ENCODE measurements around the gene PTPA.

The PTPA gene

DNA sequence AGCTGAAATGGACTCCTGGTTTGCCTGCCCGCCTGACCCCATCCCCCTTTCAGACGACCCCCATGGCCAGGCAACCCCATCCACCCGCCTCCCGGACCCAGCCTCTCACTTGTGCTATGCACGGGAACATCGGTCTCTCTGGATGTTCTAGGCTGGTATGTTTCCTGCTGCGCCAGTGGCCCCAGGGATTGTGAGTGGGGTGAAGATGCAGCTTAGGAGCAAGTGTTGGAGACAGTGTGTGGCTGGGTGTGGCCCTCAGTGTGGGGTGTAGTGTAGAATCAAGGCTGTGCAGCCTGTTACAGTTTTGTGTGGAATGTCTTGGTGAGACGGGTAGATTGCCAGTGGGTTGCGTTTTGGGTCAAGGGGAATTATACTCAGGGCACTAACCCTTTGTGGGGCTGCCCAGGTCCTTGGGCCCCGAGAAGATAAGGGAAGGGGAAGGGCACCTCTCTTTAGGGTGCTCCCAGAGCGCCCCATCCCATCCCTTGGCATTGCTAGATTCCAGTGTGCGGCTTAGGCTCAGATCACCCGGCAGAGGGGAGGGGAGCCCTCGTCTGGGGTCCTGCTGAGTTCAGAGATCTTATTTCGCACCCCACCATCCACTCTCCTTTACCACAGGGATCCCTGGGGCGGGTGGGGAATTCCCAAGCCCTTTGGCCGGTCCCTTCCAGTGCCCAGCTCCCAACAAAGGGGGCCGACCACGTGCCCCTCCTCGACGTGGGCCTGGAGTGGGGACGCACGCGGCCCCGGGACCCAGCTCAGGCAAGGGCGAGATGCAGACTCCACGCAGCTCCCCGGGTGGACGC lies 62.3 kb downstream of the PTPA start:
- DNase-seq: no peak
- peak overlapping the region; percentile 71 for H3K4me3 Mint-ChIP-seq
- H3K4me1 Mint-ChIP-seq: peaks cover 33% of the 10 kb centered on the region
- no peak overlapping the region for H3K27ac Mint-ChIP-seq
- no peaks in the 10 kb centered on the region for H3K36me3 Mint-ChIP-seq
- CTCF ChIA-PET: interaction anchor here (0.6 to 4.8 kb wide), 28 partner anchors 10 to 451 kb away, joined by 3 to 55 read pairs (median 4); partner anchors contain the start of genes C9orf50 and NTMT1
- H3K9me3 Mint-ChIP-seq: no peaks in the 10 kb centered on the region
- peaks cover 74% of the 10 kb centered on the region for H3K27me3 Mint-ChIP-seq

GRCh38 chr9:129174102-129174723 lies 63.0 kb downstream of the PTPA start:
- CTCF ChIA-PET: interaction anchor here (0.6 to 4.8 kb wide), 27 partner anchors 9 to 451 kb away, joined by 3 to 55 read pairs (median 4); partner anchors contain the start of genes C9orf50 and NTMT1
- no peaks in the 10 kb centered on the region for H3K36me3 Mint-ChIP-seq
- H3K27me3 Mint-ChIP-seq: peaks cover 78% of the 10 kb centered on the region
- DNase-seq: peak; percentile 88
- peak overlapping the region; percentile 42 for H3K27ac Mint-ChIP-seq
- no peaks in the 10 kb centered on the region for H3K9me3 Mint-ChIP-seq
- peaks cover 32% of the 10 kb centered on the region for H3K4me1 Mint-ChIP-seq
- peak overlapping the region; percentile 71 for H3K4me3 Mint-ChIP-seq

- H3K9me3 Mint-ChIP-seq: no peaks in the 10 kb centered on the region
- H3K4me3 Mint-ChIP-seq: peak overlapping the region; percentile 75
- CTCF ChIA-PET: interaction anchor here (0.6 to 4.8 kb wide), 21 partner anchors 9 to 616 kb away, joined by 3 to 55 read pairs (median 4); partner anchors contain the start of genes C9orf50 and NTMT1
- H3K27me3 Mint-ChIP-seq: peaks cover 84% of the 10 kb centered on the region
- peak overlapping the region; percentile 75 for H3K27ac Mint-ChIP-seq
- peak; percentile 59 for DNase-seq
- no peaks in the 10 kb centered on the region for H3K36me3 Mint-ChIP-seq
- peaks cover 32% of the 10 kb centered on the region for H3K4me1 Mint-ChIP-seq
These were observed 63.7 kb downstream of the PTPA start for GRCh38 chr9:129174724-129175514.

- Mint-ChIP-seq H3K4me1 (peaks cover 26% of the 10 kb centered on the region), H3K27me3 (peaks cover 81% of the 10 kb centered on the region), H3K27ac (peak overlapping the region; percentile 75), H3K36me3 (no peaks in the 10 kb centered on the region), H3K4me3 (peak overlapping the region; percentile 75), H3K9me3 (no peaks in the 10 kb centered on the region)
- CTCF ChIA-PET: interaction anchor here (0.6 to 4.8 kb wide), 9 partner anchors 34 to 615 kb away, joined by 3 to 55 read pairs (median 8); partner anchors contain the start of gene NTMT1
- DNase-seq: no peak
These were observed 64.3 kb downstream of the PTPA start for GRCh38 chr9:129175515-129175824.

DNA sequence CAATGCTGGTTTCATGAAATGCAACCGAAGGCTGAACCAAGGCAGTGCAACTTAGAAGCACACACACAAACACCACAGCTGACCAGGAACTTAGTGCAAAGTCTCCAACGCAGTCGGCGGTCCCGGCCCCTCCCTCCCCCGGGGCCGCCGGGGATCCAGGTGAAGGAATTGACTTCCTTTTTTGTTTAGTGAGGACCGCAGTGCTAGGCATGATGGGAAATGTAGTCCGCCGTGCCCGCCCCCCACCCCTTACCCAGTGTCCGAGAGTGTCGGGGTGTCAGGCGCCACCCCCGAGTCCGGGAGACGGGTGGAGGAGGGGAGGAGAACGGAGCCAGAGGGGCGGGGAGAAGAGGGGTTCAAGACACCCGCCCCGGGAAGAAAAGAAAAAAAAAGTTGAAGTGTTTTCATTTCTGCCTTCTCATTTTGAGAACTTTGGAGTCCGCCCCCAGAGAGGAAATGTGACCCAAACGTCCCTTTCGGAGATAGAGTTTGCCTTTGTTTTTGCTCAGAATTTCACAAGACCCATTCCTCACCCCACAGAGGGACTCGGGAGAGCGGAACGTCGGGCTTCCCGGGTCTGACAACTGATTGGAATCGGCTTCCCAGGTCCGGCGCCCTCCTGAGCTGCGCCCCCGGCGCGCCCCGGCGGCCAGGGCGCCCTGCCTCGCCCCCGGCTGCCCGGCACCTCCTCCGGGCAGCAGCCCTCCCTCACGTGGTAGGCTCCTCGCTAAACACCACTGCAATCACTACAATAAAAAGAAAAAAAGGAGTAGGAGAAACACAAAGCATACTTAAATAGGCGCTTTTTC lies 64.8 kb downstream of the PTPA start:
- peak; percentile 73 for DNase-seq
- peaks cover 22% of the 10 kb centered on the region for H3K4me1 Mint-ChIP-seq
- peak overlapping the region; percentile 75 for H3K27ac Mint-ChIP-seq
- H3K36me3 Mint-ChIP-seq: no peaks in the 10 kb centered on the region
- H3K9me3 Mint-ChIP-seq: no peaks in the 10 kb centered on the region
- H3K27me3 Mint-ChIP-seq: peaks cover 83% of the 10 kb centered on the region
- CTCF ChIA-PET: interaction anchor here (4.3 to 4.8 kb wide), 2 partner anchors 34 to 45 kb away, joined by 35 to 55 read pairs; no protein-coding TSS in a partner anchor
- peak overlapping the region; percentile 75 for H3K4me3 Mint-ChIP-seq

DNA sequence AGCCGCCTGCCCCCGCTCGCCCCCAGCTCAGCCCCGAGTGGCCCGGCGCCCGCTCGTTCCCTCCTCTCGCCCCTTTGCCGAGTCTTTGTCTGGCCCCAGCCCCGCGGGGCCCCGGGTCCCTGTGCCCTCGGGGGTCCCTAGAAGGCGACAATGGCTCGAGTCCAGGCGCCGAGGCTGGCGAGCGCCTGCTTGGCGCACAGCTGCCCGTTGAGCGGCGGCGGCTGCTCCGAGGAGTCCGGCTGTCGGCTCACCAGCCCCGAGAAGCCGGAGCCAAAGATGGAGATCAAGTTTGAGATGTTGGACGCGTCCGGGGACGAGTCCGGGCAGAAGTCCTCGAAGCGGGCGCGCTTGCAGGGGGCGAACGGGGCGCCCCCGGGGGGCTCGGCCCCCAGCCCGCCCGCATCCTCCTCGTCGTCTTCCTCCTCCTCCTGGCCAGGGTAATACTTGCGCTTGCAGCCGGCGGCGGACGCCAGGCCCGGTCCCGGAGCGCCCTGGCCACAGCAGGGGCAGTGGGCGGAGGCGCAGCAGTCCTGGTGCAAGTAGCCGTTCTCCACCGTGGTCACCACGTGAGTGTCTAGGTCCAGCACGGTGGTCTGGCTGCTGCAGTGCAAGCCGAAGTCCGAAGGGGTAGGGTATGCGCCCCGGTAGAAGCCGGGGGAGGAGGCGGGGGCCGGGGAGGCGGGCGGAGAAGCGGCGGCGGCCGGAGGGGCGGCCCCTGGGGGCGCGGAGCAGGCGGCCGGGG lies 65.7 kb downstream of the PTPA start:
- Mint-ChIP-seq H3K36me3 (no peaks in the 10 kb centered on the region), H3K4me3 (peak overlapping the region; percentile 75), H3K9me3 (no peaks in the 10 kb centered on the region), H3K27me3 (peaks cover 79% of the 10 kb centered on the region), H3K27ac (no peak overlapping the region), H3K4me1 (peaks cover 22% of the 10 kb centered on the region)
- CTCF ChIA-PET: interaction anchor here (1.5 to 1.9 kb wide), 2 partner anchors 45 to 429 kb away, joined by 3 to 4 read pairs; no protein-coding TSS in a partner anchor
- peak; percentile 38 for DNase-seq

DNA sequence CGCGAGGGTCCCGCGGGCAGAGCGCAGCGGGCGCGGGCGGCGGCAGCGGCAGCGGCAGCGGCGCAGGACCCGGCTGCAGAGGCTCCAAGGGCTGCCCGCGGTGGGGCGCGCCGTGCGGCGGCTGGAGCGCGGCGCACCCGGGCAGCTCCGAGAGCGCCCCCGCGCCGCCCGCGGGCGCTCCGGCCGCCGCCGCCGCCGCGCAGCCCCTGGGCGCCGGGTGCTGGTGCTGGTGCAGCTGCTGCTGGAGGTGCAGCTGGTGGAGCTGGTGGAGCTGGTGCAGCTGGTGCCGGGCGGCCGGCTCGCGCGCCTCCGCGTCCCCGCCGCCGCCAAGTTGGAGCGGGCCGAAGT lies 66.2 kb downstream of the PTPA start:
- H3K36me3 Mint-ChIP-seq: no peaks in the 10 kb centered on the region
- H3K4me3 Mint-ChIP-seq: peak overlapping the region; percentile 87
- no peak overlapping the region for H3K27ac Mint-ChIP-seq
- H3K4me1 Mint-ChIP-seq: peaks cover 22% of the 10 kb centered on the region
- peaks cover 78% of the 10 kb centered on the region for H3K27me3 Mint-ChIP-seq
- no peaks in the 10 kb centered on the region for H3K9me3 Mint-ChIP-seq
- DNase-seq: peak; percentile 30
- CTCF ChIA-PET: interaction anchor here (1.1 to 1.9 kb wide), 5 partner anchors 16 to 447 kb away, joined by 3 to 4 read pairs (median 3); no protein-coding TSS in a partner anchor

GRCh38 chr9:129177791-129178567 lies 66.8 kb downstream of the PTPA start, which contains the start of gene IER5L:
TSS of gene IER5L (minus strand) at chr9:129178261. CDS start at chr9:129178052, 209 bp downstream.
- peak; percentile 96 for DNase-seq
- Mint-ChIP-seq H3K9me3 (no peaks in the 10 kb centered on the region), H3K27ac (peak within 1 kb of the TSS; percentile 79), H3K27me3 (peaks cover 78% of the 10 kb centered on the region), H3K36me3 (no peaks in the 10 kb centered on the region), H3K4me1 (peaks cover 22% of the 10 kb centered on the region), H3K4me3 (peak within 1 kb of the TSS; percentile 87)
- CTCF ChIA-PET: interaction anchor here (0.9 to 1.9 kb wide), 7 partner anchors 10 to 447 kb away, joined by 3 to 4 read pairs (median 3); no protein-coding TSS in a partner anchor

DNA sequence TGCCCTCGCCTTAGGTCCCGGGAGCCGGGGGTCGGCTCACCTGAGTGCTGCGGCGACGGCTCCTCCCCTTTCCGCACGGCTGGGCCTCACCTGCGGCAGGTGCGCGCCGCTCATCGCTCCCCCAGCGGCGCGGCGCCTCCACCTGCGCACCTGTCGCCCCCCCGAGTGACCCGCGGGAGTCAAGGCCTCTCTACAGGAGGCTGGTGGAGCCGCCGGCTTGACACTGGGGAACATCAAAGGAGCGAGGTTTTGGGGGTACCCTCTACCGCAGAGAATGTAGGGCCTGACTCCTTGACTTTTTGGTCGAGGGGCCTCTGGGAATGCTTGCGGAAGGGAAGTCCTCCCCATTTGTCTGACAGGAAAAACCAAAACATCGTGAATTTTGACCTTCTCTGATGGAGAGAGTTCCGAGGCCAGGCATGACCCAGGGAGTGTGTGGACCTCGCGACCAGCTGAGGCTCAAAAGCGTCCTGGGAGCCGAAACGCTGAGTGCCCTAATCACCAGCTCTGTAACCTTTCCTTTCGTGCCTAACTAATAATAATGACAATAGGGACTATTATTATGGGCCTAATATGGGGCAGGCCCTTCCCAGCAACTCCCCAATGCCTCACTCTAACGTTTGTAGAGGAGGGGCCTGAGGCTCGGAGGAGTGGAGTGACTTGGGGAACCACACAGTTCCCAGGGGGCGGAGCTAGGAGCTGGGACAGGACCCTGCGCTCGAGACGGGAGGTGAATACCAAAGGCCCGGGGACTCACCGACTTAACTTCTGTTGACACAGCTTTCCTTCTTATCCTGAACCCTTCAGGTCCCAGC lies 67.6 kb downstream of the PTPA start:
- Mint-ChIP-seq H3K4me3 (peak overlapping the region; percentile 31), H3K9me3 (no peaks in the 10 kb centered on the region), H3K4me1 (peaks cover 22% of the 10 kb centered on the region), H3K27me3 (peaks cover 72% of the 10 kb centered on the region), H3K27ac (no peak overlapping the region), H3K36me3 (no peaks in the 10 kb centered on the region)
- DNase-seq: no peak
- CTCF ChIA-PET: interaction anchor here (0.9 to 1.9 kb wide), 7 partner anchors 9 to 446 kb away, joined by 3 to 4 read pairs (median 3); no protein-coding TSS in a partner anchor

DNA sequence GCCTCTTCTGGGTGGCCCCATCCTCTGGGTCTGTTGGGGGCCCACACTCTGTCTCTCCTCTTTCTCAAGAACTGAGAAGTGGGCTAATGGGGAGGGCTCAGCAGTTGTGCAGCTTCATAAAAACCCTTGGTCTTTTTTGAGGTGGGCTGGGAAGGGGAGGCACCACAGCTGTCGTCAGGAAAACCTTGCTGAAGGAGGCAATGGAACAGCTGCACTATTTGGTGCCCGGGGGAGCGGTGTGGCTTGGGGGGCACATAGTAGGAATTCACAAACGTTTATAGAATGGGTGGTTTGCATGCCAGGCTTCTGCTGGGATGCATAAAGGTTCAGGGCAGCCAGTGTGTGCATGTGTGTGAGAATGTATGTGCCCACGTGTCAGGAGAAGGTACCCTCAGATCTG lies 70.0 kb downstream of the PTPA start:
- no peaks in the 10 kb centered on the region for H3K36me3 Mint-ChIP-seq
- H3K4me3 Mint-ChIP-seq: no peak overlapping the region
- H3K27me3 Mint-ChIP-seq: peaks cover 51% of the 10 kb centered on the region
- no peak for DNase-seq
- CTCF ChIA-PET: interaction anchor here (0.9 kb wide), 1 partner anchor 38 kb away, joined by 3 read pairs; no protein-coding TSS in a partner anchor
- H3K27ac Mint-ChIP-seq: no peak overlapping the region
- H3K4me1 Mint-ChIP-seq: peaks cover 11% of the 10 kb centered on the region
- H3K9me3 Mint-ChIP-seq: no peaks in the 10 kb centered on the region

DNA sequence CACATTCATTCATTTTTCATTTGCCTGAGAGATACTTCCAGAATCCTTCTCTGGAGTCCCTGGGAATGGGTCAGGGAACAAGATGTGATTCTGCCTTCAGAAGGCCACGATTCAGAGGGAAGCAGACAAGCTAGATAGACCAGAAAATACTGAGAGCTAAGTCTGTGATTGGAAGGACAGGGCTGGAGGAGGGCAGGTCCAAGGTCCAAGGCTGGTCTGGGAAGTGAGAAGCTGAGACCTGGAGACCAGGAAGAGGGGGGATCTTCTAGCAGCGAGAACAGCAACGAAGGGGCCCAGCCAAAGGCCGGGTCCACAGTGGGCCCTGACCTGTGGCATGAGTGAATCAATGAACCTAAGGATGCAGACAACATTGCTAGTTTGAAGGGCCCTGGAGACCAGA lies 70.9 kb downstream of the PTPA start:
- CTCF ChIA-PET: no interaction called here
- Mint-ChIP-seq H3K4me1 (peaks cover 11% of the 10 kb centered on the region), H3K27ac (no peak overlapping the region), H3K4me3 (no peak overlapping the region), H3K27me3 (peaks cover 46% of the 10 kb centered on the region), H3K9me3 (no peaks in the 10 kb centered on the region), H3K36me3 (no peaks in the 10 kb centered on the region)
- DNase-seq: no peak

Data from activated naive CD4-positive, alpha-beta T cell treated with anti-CD3 and anti-CD28 coated beads, Interleukin-2, amount 10 ng/mL, durations not matched to agents 7 days and 5 days (primary cell).